Adrenal gland (tissue), 12 donors: Measurements from ENCODE around the gene ALDH1L1. TPM values are rescaled to one million over a fixed set of nuclear protein-coding genes. Genes with fewer than 3 reads are reported as not detected.

Experiments
- DNase-seq, 7 donors: peaks; one replicate each; pipeline ENCODE4 v3.0.0-alpha.2; 2019 to 2020
- H3K27ac ChIP-seq, 5 donors: fragments of 200-600 bp; sonication (generic) in 4 of 5; 1 replicate in 3 of 5; 2 replicates in 2 of 5; pipeline versions ENCODE4 v1.5.1 to v1.8.0; 2016 to 2020; ENCODE audit warnings: mild to moderate bottlenecking in 1 of 5
- H3K27me3 ChIP-seq: fragments of 200-600 bp; 2 replicates; pipeline ENCODE4 v1.8.0; 2021
- H3K36me3 ChIP-seq, 2 donors: fragments of 200-600 bp; replicated peaks in 1 of 2; 1 replicate in 1 of 2; 2 replicates in 1 of 2; pipeline versions ENCODE4 v1.5.1 to v1.8.0; 2018 to 2022
- H3K4me1 ChIP-seq, 2 donors: fragments of 200-600 bp; replicated peaks in 1 of 2; 1 replicate in 1 of 2; 2 replicates in 1 of 2; pipeline versions ENCODE4 v1.5.1 to v1.8.0; 2018 to 2021
- H3K4me3 ChIP-seq, 4 donors: fragments of 200-600 bp; sonication (generic) in 3 of 4; one replicate each; pipeline ENCODE4 v1.5.1; 2016 to 2018
- H3K9me3 ChIP-seq, 3 donors: fragments of 200-600 bp; sonication (generic) in 1 of 3; replicated peaks in 1 of 3; 1 replicate in 2 of 3; 2 replicates in 1 of 3; pipeline versions ENCODE4 v1.5.1 to v1.8.0; 2016 to 2021
- POLR2A ChIP-seq, 2 donors: fragments of 450-650 bp; IDR thresholded peaks; one replicate each; pipeline ENCODE4 v1.6.1; 2017; ENCODE audit warnings: antibody characterized with exemption in 2 of 2, mild to moderate bottlenecking in 2 of 2, moderate library complexity in 1 of 2
- WGBS, 4 donors: extraction: QIAGEN DNeasy Blood & Tissue Kit in 2 of 4; methylation state at CpG; one replicate each; pipeline versions ENCODE4 v1.1.5 to v1.1.7; 2013 to 2017; 5-methylcytosine and 5-hydroxymethylcytosine counted together
- intact Hi-C, 2 donors: fragments of 100-400 bp; cut with DNase I; formaldehyde crosslinking; loops; one replicate each; pipeline versions ENCODE4 v1.14.1 to v1.15.0; 2022 to 2023
- polyA plus RNA-seq, 3 donors: library from polyadenylated mRNA; stranded (reverse); fragments of 200-250 nt in 2 of 3; fragments of 350-450 nt in 1 of 3; fragmentation: Illumina TruSeq in 1 of 3; extraction: RNeasy Lipid Tissue Mini Kit (QIAGEN cat#74804) in 1 of 3; gene quantifications; one replicate each; pipeline ENCODE4 v1.2.3, GENCODE V29; 2013 to 2014
- total RNA-seq, 9 donors: library from RNA; depleted of rRNA in 4 of 9; stranded (reverse); fragments of >200 nt in 4 of 9; fragments of 120-200 nt in 1 of 9; fragmentation: NEBNext Ultra II Directional in 1 of 9; extraction: Animal tissue kit (Norgen Biotek cat#: 25700) in 1 of 9; gene quantifications; one replicate each; pipeline versions ENCODE4 v1.1.0 to v1.2.4, GENCODE V29; 2013 to 2023
- TF ChIP-seq, protein P1 (sequence below), 6 experiments: fragments of 450-650 bp in 4 of 6; fragments of 200-600 bp in 2 of 6; sonication (generic) in 1 of 6; IDR thresholded peaks; 1 replicate in 5 of 6; 2 replicates in 1 of 6; pipeline versions ENCODE4 v1.5.1 to v1.8.0; 2016 to 2021; ENCODE audit warnings: antibody characterized with exemption in 6 of 6, mild to moderate bottlenecking in 2 of 6, moderate library complexity in 1 of 6
- donor health status: healthy with polysubstance abuse.
- donor health status: Bipolar disorder and iron deficiency.
- donor health status: DM: yes; HTN: yes; CAD: no.
- donor health status: DM: no; HTN: no; CAD: no.
- donor health status: DM: no; HTN: no; CAD: no.
- donor health status: DM: yes; HTN: yes; CAD: no.

Gene ALDH1L1
- total and polyA plus RNA-seq, 12 donors = 0.44 to 136 (median 72.3) TPM

DNA sequence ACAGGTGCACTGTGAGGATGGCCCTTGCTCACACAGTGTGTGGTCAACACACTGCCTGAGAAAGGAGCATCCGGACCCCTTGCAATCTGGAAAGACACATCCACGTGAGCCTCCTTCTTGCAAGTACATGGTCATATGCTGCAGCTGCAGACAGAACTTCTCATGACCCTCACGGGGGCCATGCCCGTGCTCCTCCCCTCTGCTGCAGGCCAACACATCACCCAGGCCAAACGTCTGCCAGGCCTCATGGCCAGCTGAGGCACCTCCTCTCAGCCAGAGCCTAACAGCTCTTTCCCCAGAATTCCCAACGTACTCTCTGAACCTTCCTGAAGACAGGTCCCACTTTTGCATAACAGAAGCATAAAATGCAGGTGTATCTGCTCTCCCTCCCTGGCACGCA is 121.7 kb downstream of the ALDH1L1 start:
- 65 to 71% (median 66%) methylated on average over 7 of the region's 7 CpGs for WGBS, 4 donors
- Histone ChIP-seq H3K4me1 (peaks cover 16 to 21% of the 10 kb centered on the region in 2 donors), H3K27ac (peak overlapping the region in 1 of 5 donors; percentile 95), H3K27me3 (no peaks in the 10 kb centered on the region), H3K9me3 (no peaks in the 10 kb centered on the region), H3K36me3 (no peaks in the 10 kb centered on the region), H3K4me3 (no peak overlapping the region)
- DNase-seq = peak in 4 of 7 donors; percentile 19 to 40 (median 30)
- intact Hi-C loops = no loop called here
- TF ChIP-seq, protein P1, sequence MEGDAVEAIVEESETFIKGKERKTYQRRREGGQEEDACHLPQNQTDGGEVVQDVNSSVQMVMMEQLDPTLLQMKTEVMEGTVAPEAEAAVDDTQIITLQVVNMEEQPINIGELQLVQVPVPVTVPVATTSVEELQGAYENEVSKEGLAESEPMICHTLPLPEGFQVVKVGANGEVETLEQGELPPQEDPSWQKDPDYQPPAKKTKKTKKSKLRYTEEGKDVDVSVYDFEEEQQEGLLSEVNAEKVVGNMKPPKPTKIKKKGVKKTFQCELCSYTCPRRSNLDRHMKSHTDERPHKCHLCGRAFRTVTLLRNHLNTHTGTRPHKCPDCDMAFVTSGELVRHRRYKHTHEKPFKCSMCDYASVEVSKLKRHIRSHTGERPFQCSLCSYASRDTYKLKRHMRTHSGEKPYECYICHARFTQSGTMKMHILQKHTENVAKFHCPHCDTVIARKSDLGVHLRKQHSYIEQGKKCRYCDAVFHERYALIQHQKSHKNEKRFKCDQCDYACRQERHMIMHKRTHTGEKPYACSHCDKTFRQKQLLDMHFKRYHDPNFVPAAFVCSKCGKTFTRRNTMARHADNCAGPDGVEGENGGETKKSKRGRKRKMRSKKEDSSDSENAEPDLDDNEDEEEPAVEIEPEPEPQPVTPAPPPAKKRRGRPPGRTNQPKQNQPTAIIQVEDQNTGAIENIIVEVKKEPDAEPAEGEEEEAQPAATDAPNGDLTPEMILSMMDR (IDR thresholded peaks at IDR 0.05) = no peak
- TF ChIP-seq POLR2A (IDR thresholded peaks at IDR 0.05) = no peak

DNA sequence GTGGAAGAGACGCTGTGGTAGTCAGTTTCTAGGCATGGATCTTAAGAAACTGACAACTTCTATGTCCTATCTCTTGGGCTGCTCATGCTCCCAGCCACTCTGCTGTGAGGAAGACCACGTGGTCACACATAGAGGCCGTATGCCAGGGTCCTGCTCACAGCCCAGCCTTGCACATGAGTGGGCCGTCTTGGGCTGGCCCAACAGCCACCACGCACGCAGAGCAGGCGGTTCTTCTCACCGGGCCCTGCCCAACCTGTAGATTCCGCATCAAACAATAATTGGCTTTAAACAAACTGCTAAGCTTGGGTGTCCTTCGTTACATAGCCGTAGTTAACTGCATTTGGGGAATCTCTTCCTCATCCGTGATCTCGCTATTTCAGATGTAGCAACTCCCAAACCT is 122.5 kb downstream of the ALDH1L1 start:
- Histone ChIP-seq H3K4me3 (no peak overlapping the region), H3K4me1 (peaks cover 16 to 21% of the 10 kb centered on the region in 2 donors), H3K9me3 (no peaks in the 10 kb centered on the region), H3K27me3 (no peaks in the 10 kb centered on the region), H3K36me3 (no peaks in the 10 kb centered on the region), H3K27ac (peak overlapping the region in 1 of 5 donors; percentile 95)
- no peak for TF ChIP-seq POLR2A (IDR thresholded peaks at IDR 0.05)
- TF ChIP-seq, protein P1 (IDR thresholded peaks at IDR 0.05) = no peak
- 93 to 97% (median 96%) methylated on average over 13 of the region's 13 CpGs for WGBS, 4 donors
- no peak for DNase-seq
- intact Hi-C loops = no loop called here

DNA sequence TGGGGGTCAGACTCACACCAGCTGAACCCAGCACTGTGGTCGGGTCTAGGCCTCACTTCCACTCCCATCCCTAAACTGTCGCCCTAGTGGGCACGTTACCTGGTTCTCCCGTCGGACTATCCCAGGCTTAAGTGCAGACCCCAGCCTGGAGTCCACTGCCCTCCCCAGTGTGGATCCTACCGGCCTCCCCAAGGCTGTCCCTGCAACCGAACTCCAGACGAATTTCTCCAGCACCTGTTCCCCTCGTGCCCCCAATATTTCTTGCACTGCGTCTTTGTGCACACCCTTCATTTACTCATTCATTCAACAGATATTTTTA is 122.9 kb downstream of the ALDH1L1 start:
- no peak overlapping the region for H3K4me3 ChIP-seq
- WGBS, 4 donors = 77 to 92% (median 86%) methylated on average over 10 of the region's 10 CpGs
- DNase-seq = no peak
- intact Hi-C loops = no loop called here
- peak overlapping the region in 4 of 5 donors; percentile 60 to 95 (median 85) for H3K27ac ChIP-seq
- no peaks in the 10 kb centered on the region for H3K36me3 ChIP-seq
- no peak for TF ChIP-seq POLR2A (IDR thresholded peaks at IDR 0.05)
- TF ChIP-seq, protein P1 (IDR thresholded peaks at IDR 0.05) = no peak
- no peaks in the 10 kb centered on the region for H3K27me3 ChIP-seq
- H3K9me3 ChIP-seq = no peaks in the 10 kb centered on the region
- peaks cover 16 to 21% of the 10 kb centered on the region in 2 donors for H3K4me1 ChIP-seq

DNA sequence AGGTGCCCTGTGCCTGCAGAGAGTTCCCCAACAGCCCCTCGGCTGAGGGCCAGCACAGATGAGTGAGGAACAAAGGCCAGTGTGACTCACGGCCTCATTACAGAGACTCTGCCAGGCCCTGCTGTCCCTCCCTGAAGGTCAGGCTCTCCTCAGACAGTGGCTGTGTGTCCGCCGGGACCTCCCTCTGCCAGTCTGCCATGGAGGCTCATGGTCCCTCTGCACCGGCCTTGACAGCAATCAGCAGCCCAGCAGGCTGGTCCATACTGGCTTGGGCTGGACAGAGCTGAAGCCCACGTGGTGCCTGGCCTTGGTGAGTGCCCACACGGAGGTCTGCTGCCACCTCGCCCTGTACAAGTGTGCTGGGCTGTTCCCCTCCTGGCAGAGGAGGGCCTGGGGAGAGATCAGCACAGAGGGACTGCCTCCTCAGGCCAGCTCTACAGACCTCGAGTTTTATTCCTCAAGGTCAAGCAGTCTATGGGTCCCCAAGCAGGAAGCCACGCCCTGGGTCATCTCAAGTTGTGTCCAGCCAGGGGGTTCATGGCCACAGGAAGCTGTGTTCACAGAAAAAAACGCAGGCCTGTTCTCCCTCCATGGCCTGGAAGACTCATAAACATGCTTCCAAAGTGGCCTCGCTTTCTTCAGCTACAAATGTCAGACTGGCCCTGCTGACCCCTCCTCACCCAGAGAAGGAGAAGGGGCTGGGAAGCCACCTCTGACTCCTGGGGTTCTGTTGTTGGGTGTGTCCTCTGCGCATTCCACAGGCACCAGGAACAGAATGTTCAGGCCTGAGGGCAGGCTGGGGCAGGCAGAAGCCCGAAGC is 123.5 kb downstream of the ALDH1L1 start:
- peak; percentile 86 to 98 (median 97) for DNase-seq
- TF ChIP-seq, protein P1 (IDR thresholded peaks at IDR 0.05) = no peak
- peak in 1 of 2 donors; percentile 48 for TF ChIP-seq POLR2A (IDR thresholded peaks at IDR 0.05)
- Histone ChIP-seq H3K4me3 (no peak overlapping the region), H3K9me3 (no peaks in the 10 kb centered on the region), H3K27ac (peak overlapping the region in 4 of 5 donors; percentile 60 to 95 (median 85)), H3K4me1 (peaks cover 16 to 21% of the 10 kb centered on the region in 2 donors), H3K27me3 (no peaks in the 10 kb centered on the region), H3K36me3 (no peaks in the 10 kb centered on the region)
- intact Hi-C loops = no loop called here
- WGBS, 4 donors = 41 to 60% (median 46%) methylated on average over 4 to 14 of the region's 14 CpGs
